Measurements from ENCODE around the gene MDM4.
A peak's percentile ranks its signal among the peaks of the same experiment; 100 is the strongest.
"Not testable (repeated sequence)": the region's sequence is repeated elsewhere in the genome, so short reads cannot be mapped to it uniquely, and the experiment has no call there.

The MDM4 gene

GRCh38 chr1:204493145-204493983, 22.8 kb upstream of the MDM4 start:
- peak; percentile 71 for DNase-seq

GRCh38 chr1:204493984-204494280, 22.3 kb upstream of the MDM4 start:
- DNase-seq = peak; percentile 84

- peak; percentile 89 for DNase-seq
Observed at GRCh38 chr1:204494281-204495077, 21.7 kb upstream of the MDM4 start, which contains the start of gene PIK3C2B. Gene PIK3C2B, minus strand, starts transcription at chr1:204494805. Its CDS starts 25,003 bp downstream, at chr1:204469802.

GRCh38 chr1:204495078-204495753, 21.0 kb upstream of the MDM4 start:
- DNase-seq = no peak

GRCh38 chr1:204495777-204496176, 20.4 kb upstream of the MDM4 start:
- DNase-seq = no peak

- DNase-seq = no peak
Observed at GRCh38 chr1:204498981-204499380, 17.2 kb upstream of the MDM4 start.

- DNase-seq = no peak
Observed at GRCh38 chr1:204499511-204500468, 16.4 kb upstream of the MDM4 start.

- no peak for DNase-seq
Observed at GRCh38 chr1:204502241-204502640, 14.0 kb upstream of the MDM4 start.

GRCh38 chr1:204503122-204503912, 12.9 kb upstream of the MDM4 start:
- no peak for DNase-seq

- no peak for DNase-seq
Observed at GRCh38 chr1:204503913-204504519, 12.2 kb upstream of the MDM4 start.

- DNase-seq = no peak
Observed at GRCh38 chr1:204505674-204506200, 10.5 kb upstream of the MDM4 start.

GRCh38 chr1:204506201-204506968, 9.8 kb upstream of the MDM4 start:
- DNase-seq = peak; percentile 87

- peak; percentile 93 for DNase-seq
Observed at GRCh38 chr1:204506969-204507316, 9.3 kb upstream of the MDM4 start.

- DNase-seq = no peak
Observed at GRCh38 chr1:204507317-204508105, 8.7 kb upstream of the MDM4 start.

GRCh38 chr1:204509186-204509635, 7.0 kb upstream of the MDM4 start:
- no peak for DNase-seq

- no peak for DNase-seq
Observed at GRCh38 chr1:204511366-204511765, 4.8 kb upstream of the MDM4 start.

- peak; percentile 82 for DNase-seq
Observed at GRCh38 chr1:204513117-204513716, 3.0 kb upstream of the MDM4 start.

GRCh38 chr1:204514828-204515227, 1.4 kb upstream of the MDM4 start:
- no peak for DNase-seq

GRCh38 chr1:204517382-204517781, 1.2 kb downstream of the MDM4 start:
- not testable (repeated sequence) for DNase-seq
